GDM1 (cell line): ENCODE data around the gene C5AR1.
"Not testable (repeated sequence)": the region's sequence is repeated elsewhere in the genome, so short reads cannot be mapped to it uniquely, and the experiment has no call there.

Experiments
- DNase-seq: peaks from one replicate; lab custom pipeline; 2025; lab: John Stamatoyannopoulos, UW

The C5AR1 gene

GRCh38 chr19:47365455-47365854 is 55.8 kb downstream of the C5AR1 start:
- not testable (repeated sequence) for DNase-seq

- DNase-seq: no peak
Observed at GRCh38 chr19:47370045-47370611, 60.5 kb downstream of the C5AR1 start.

GRCh38 chr19:47371261-47371660 is 61.6 kb downstream of the C5AR1 start:
- DNase-seq: no peak
